ENCODE results near the gene MTMR2. TPM values are rescaled to one million over a fixed set of nuclear protein-coding genes. Genes with fewer than 3 reads are reported as not detected.

MTMR2 gene
- polyA plus RNA-seq, 3 donors, result 6.8 to 15.6 (median 14.5) TPM

DNA sequence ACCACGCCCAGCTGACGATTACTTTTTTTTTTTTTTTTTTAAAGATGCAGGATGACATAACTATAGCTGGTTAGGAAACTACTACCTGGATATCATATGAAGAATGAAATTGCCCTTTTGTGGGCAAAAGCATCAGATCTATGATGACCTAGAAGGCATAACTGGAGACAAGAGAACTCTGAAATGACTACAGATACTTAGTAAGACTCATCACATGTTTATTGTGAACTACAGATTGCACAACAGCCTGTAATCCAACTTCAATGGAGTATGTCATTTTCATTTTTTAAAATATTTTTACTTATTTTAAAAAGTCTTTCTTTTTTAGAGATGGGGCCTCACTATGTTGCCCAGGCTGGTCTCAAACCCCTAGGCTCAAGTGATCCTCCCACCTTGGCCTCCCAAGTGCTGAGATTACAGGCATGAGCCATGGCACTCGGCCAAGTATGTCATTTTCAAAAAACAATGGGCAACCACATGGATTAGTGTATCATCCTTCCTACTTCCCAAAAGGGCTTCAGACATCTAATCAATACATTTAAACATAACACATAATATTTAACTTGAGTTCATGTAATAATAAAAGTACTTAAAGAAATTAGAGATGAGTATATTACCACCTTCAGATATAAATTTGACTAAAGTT lies 3.3 kb downstream of the MTMR2 start:
- 92 to 97% (median 93%) methylated on average over 3 of the region's 3 CpGs for WGBS, 3 donors
- H3K27ac ChIP-seq (ENCODE audit: low read depth, low read length), result no peak overlapping the region

DNA sequence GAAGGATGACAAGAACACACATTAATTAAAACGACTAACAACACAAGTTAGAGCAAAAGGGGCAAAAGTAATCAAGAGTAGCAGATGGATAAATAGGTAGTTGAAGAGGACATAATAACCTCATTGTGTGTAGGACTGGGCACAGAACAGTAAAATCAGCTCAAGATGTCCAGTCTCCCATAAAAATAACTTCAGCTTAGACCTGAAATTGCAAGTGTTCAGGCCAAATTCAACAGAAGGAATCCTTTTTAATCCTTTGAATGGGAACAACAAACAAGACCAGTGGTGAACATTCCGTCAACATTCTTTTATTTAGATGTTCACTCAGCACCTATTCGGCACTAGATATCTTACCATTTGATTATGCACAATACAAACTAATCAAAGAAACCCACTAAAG lies 4.4 kb downstream of the MTMR2 start:
- 67 to 96% (median 89%) methylated on average over 3 of the region's 3 CpGs for WGBS, 3 donors
- no peak overlapping the region for H3K27ac ChIP-seq (ENCODE audit: low read depth, low read length)

DNA sequence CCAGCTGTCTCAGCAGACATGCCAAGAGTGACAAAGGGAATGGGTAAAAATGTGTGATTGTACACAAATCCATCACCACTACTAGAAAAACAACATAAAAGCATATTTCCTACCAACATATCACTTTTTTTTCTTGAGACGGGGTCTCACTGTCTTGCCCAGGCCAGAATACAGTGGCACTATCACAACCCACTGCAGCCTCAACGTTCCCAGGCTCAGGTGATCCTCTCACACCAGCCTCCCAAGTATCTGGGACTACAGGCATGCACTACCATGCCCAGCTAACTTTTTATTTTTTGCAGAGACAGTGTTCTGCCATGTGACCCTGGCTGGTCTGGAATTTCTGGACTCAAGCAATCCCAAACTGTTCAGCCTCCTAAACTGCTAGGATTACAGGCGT lies 5.2 kb downstream of the MTMR2 start:
- WGBS, 3 donors, result 89 to 96% (median 95%) methylated on average over 3 of the region's 3 CpGs
- no peak overlapping the region for H3K27ac ChIP-seq (ENCODE audit: low read depth, low read length)

DNA sequence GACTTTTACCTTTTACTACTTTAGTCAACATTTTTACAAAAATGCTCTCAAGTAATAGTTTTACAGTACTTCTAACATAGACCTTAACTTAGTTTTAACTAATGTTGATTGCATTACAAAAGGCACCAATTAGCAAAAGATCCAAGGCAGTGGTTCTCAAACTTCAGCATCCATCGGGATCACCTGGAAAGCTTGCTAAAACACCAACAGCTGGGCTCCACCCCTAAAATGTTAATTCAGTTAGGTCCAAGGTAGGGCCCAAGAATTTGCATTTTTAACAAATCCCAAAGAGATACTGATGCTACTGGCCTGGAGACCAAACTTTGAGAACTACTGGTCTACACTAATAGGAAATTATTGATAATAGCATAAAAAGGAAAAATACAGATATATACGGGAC lies 5.9 kb downstream of the MTMR2 start:
- WGBS, 3 donors, result 75 to 80% (median 78%) methylated on average over 2 of the region's 2 CpGs
- no peak overlapping the region for H3K27ac ChIP-seq (ENCODE audit: low read depth, low read length)

DNA sequence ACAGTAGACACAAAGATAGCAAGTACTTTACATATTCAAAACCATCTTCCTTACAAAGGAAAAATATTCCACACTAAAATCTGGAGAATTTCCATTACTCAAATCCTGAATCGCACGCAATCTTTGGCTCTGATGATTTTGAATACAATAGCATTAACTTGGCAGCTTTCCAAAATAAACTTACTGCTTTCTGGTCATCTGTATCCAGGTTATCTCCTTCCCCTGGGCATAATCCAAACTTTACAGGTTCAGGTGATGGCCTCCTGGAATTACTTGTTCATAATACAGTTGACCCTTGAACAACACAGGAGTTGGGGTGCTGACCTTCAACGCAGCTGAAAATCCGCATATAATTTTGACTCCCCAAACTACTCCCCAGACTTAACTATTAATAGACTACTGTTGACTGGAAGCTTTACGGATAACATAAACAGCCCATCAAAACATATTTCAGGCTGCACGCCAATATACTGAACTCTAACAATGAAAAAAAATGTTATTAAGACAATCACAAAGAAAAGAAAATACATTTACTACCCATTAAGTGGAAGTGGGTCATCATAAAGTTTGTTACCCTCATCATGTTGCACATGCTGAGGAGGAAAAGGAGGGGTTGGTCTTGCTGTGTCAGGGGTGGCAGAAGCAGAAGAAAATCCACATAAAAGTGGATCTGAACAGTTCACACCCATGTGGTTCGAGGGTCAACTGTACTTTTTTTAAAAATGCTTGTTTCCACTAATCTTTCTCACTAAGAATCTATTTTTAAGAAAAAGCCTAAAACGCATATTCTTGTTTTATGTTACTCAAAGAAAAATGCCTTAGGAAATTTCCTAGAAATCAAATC lies 6.5 kb downstream of the MTMR2 start:
- 51 to 68% (median 60%) methylated on average over 8 of the region's 8 CpGs for WGBS, 3 donors
- no peak overlapping the region for H3K27ac ChIP-seq (ENCODE audit: low read depth, low read length)

DNA sequence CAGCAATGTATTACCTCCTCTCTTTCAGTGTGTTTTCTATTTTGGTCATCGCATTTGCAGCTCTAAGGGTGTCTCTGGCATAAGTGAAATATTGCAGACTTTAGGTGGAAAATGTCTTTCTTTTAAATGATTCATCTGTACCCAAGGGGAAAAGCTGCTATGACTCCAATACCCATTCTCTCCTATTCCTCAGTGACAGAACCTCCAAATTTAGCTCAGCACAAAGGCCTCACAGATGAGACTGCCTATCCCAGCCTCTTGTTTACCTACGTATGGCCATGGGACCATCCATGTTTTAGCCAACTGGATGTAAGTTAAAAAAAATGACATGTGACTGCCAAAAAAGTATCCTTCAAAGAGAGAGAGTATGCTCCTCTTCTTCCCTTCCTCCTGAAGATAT lies 7.9 kb downstream of the MTMR2 start:
- WGBS, 3 donors, result 92 to 95% (median 93%) methylated on average over 2 of the region's 2 CpGs
- no peak overlapping the region for H3K27ac ChIP-seq (ENCODE audit: low read depth, low read length)

DNA sequence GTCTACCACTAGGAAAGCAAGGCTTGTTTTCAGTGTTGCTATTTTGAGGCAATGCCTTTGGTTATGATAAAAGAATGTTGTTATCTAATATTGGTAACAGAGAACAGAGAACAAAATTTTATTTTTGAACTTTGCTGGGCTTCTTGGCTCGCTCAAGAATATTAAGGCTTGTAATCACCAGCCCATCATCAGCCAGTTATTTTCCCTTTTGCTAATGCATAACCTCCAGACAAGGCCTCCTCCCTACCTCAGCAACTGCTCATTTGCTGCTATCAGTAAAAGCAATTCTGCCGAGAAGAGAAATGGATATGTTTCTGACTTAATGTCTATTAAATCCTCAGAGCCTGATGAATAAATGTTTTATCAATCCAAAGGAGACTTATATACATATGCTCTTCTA lies 8.9 kb downstream of the MTMR2 start:
- no peak overlapping the region for H3K27ac ChIP-seq (ENCODE audit: low read depth, low read length)
- 75 to 82% (median 77%) methylated on average over 2 of the region's 2 CpGs for WGBS, 3 donors

DNA sequence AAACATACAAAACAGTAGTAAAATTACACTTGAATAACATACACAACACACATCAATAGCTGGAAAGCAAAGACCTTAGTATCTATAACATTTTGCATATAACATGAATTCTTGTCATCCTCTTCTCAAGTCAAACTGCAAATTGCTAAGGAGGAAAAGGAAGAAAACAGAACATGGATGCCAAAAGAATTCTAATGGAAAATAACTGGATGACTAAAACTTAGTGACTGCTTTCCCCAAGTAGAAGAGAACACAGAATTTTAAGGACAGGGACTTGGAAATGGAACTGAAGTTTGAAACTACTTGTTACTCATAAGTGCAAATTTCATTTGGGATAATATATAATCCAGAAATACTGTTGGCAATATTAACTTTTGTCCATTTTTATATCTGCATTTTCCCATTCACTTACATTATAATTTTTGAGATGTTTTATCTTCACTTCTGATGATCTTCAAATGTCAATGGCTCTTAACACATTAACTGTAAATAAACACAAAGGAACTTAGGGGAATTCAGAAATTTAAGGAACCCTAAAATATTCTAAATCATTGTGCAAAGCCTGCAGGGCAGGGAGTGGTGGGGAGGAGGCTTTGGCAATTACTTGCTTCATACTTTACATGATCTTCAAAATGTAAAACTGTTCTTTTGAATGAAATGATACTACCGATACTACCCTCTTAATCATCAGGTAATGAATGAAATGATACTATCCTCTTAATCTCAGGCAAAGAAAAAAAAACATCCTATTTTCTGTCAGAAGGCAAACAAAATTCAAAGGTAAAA lies 9.9 kb downstream of the MTMR2 start:
- 87 to 97% (median 91%) methylated on average over 1 of the region's 1 CpG for WGBS, 3 donors
- no peak overlapping the region for H3K27ac ChIP-seq (ENCODE audit: low read depth, low read length)

DNA sequence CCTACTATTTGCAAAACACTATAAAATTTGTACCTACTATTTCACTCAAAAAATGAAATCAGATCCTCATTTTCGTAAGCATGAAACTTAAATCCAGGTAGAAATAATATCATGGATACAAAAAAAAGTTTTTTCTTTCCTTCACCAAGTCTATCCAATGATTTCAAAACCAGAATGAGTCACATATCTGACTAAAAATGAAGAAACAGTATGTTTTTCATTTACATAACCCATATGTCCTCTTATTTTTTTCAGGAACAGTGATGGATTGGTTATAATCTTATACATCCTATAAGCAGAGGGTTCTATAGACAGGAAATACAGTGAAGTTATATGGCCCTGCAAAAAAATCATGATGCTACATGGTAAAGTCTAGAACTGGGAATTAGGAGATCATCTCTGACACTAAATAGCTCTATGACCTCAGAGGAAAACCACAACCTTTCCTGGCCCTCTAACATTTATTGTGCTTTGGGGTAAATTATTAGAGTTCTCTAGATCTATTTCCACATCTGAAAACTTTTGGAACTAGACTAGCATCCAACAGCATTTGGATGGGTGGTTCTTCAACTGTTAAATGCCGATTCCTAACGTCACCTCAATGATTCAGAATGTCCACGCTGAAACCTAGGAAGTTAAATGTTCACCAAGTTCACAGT lies 10.9 kb downstream of the MTMR2 start:
- WGBS, 3 donors, result 91 to 94% (median 92%) methylated on average over 4 of the region's 4 CpGs
- no peak overlapping the region for H3K27ac ChIP-seq (ENCODE audit: low read depth, low read length)

DNA sequence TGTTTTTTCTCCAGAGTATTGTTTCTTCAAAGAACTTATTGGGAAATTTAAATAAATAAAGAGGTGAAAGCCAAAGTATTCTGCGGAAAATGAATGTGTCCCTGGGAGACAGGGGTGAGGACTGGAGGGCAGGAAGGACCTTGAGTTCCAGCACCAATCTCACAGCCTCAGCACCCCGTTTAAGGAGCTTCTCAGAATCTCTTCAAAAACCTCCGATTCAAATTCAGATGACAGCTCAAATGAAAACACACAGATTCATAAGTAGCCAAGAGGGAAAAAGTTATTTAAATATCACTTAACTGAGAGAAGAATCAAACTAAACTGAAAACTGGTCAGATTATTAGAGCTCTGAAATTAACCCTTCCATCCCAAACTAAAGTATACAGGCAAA lies 12.5 kb downstream of the MTMR2 start:
- WGBS, 3 donors, result 74 to 80% (median 77%) methylated on average over 3 of the region's 3 CpGs
- H3K27ac ChIP-seq (ENCODE audit: low read depth, low read length), result no peak overlapping the region

DNA sequence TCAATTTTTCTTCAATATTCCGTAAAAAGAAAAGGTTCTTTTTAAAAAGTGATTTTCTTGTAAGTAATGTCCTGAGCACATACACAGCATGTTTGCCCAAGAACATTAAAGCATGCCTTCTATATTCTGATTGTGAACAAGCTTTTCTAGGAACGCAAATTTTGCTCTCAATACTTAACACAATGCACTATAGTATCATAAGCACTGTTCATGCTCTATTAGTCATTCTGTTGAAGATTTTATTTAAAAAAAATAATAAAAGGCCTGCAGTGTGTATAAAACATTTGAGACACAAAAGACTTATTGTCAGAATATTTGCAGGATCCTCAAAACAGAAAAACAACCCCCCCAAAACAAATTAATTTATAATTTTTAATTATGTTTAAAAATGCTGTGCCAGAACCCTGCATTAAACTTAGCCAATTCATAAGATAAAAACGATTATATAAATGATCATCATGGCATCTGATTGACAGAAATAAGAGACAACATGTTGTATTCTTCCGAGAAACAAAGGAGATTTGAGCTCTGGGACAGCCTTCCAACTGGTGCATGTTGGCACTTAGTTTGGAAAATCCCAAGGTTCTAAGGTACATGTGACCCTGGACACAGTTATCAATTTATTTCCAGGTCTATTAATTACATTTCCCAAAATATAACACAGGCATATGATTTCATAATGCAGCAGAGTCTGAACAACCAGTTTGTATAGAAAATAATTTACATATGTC lies 13.1 kb downstream of the MTMR2 start:
- 79 to 92% (median 88%) methylated on average over 4 of the region's 4 CpGs for WGBS, 3 donors

DNA sequence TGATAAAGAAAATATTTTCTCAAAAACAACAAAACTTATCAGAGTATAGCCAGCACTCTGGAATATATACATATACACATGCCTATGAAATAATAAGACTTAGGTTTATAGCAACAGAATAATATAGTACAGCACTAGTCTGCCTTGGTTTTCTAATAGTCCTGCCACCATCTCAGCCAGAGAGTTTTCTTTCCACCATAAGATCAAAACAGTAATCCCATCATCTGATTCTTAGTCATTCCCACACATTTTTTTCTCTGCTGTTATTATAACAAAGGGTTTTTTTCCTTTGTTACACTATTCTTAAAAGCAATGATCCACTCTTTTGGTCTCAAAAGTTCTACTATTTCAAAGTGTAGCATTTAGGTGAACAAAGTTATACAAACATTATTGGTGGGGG lies 15.1 kb downstream of the MTMR2 start:
- no peak overlapping the region for H3K27ac ChIP-seq (ENCODE audit: low read depth, low read length)

More for the DNA sequence above, 13.1 kb downstream of the MTMR2 start:
- no peak overlapping the region for H3K27ac ChIP-seq (ENCODE audit: low read depth, low read length)

DNA sequence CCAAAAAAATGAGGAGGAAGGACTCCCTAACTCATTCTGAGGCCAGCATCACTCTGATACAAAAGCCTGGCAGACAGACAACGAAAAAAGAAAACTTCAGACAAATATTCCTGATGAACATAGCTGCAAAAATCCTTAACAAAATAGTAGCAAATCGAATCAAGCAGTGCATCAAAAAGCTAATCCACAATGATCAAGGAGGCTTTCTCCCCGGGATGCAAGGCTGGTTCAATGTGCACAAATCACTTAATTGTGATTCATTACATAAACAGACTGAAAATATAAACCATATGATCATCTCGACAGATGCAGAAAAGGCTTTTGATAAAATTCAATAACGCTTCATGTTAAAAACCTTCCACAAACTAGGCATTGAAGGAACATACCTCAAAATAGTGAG lies 16.4 kb downstream of the MTMR2 start:
- no peak overlapping the region for H3K27ac ChIP-seq (ENCODE audit: low read depth, low read length)
- 89 to 95% (median 92%) methylated on average over 5 of the region's 5 CpGs for WGBS, 3 donors

DNA sequence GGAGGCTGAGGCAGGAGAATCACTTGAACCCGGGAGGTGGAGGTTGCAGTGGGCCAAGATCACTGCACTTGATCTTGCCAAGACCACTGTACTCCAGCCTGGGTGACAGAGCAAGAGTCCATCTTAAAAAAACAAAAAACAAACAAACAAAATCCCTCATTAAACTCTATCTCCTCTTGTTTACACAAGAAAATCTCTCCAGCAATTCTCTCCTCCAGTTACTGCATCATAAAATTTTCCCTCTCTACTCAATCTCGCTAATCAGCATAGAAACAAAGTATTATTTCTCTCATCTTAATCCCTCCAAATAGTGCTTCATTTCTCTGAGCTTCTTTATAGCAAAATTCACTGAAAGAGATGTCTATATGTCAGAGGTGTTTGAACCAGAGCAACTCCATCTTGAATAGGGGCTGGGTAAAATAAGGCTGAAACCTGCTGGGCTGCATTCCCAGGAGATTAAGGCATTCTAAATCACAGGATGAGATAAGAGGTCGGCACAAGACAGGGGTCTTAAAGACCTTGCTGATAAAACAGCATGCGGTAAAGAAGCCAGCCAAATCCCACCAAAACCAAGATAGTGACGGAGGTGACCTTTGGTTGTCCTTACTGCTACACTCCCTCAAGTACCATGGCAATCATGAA lies 19.8 kb downstream of the MTMR2 start:
- H3K27ac ChIP-seq (ENCODE audit: low read depth, low read length), result no peak overlapping the region
- WGBS, 3 donors, result 77 to 88% (median 88%) methylated on average over 5 of the region's 5 CpGs

DNA sequence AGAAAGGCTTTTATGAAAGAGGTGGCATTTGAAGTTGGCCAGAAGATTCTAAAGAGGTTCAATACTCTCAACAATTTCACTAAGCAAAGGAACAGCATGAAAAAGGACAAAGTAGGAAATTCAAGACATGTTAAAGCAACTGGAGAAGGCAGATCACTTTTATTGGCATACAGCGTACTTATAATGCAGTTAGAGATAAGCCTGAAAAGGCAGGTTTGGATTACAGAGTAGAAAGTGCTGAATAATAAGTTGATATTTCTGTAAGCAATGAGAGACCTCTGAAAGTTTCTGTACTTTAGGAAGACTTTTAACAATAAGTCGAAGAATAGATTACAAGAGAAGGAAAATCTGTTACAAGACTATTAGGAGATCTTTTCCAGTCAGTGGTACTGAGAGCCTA lies 25.1 kb downstream of the MTMR2 start:
- WGBS, 3 donors, result 49 to 64% (median 51%) methylated on average over 2 of the region's 2 CpGs
- no peak overlapping the region for H3K27ac ChIP-seq (ENCODE audit: low read depth, low read length)

DNA sequence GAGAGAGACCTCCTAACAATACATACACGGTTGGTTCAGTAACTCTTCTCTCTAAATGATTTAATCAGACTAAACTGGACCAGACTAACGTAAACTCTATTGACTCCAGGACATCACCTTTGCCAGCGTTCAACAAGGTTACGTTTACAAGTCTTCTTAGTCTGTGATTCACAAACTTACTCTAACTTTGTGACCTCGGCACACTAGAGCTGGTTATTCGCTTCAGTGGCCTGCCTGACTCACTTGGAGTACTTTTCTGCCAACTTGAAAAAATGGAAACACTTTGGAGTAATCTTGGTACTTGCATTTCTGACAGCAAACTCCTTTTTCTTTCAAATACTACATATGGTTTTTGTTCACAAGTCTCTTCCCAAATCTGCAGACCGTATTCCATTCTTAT lies 26.2 kb downstream of the MTMR2 start:
- 88 to 94% (median 92%) methylated on average over 7 of the region's 7 CpGs for WGBS, 3 donors
- no peak overlapping the region for H3K27ac ChIP-seq (ENCODE audit: low read depth, low read length)

DNA sequence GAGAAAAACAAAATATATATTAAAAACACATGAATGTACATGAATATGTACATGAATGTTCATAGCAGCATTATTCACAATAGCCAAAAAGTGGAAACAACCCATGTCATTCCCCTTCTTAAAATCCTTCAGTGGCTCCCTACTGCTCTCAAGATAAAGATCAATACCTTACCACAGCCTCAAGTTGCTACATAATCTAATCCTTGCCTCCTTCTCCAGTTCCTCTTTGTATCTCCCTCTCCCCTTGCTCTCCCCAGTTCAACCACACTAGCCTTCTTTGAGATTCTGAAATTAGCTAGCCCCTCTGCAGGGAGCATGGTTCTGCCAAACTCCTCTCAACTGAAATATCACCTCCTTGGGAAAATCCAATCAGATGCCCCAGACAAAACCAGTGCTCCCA lies 28.1 kb downstream of the MTMR2 start:
- no peak overlapping the region for H3K27ac ChIP-seq (ENCODE audit: low read depth, low read length)
